HPDE6-E6E7 (cell line): Measurements from ENCODE around the gene IRGM.

Source experiments
- DNase-seq: peaks from one replicate; pipeline ENCODE4 v3.0.0; 2011; ENCODE audit warnings: missing footprints; ENCODE audit errors: extremely low spot score

Gene IRGM

GRCh38 chr5:150895431-150896428, 49.4 kb downstream of the IRGM start:
- DNase-seq: no peak
